B cell (primary cell): ENCODE data around the gene LAG3. TPM values are rescaled to one million over a fixed set of nuclear protein-coding genes. Genes with fewer than 3 reads are reported as not detected.

ENCODE experiments used
- ATAC-seq: fragments of 200-7000 bp; cut with Tn5 transposase; one replicate; pipeline ENCODE4 v1.10.0; 2021; ENCODE audit warnings: low read depth, mild to moderate bottlenecking, moderate number of reproducible peaks, moderate library complexity
- CTCF ChIA-PET: fragments of 350-600 bp; sonication (Branson Sonifier 250); formaldehyde crosslinking; loops from one replicate; lab custom pipeline; 2021; ENCODE audit warnings: antibody characterized with exemption, inconsistent platforms; lab: Charles Lee
- POLR2A ChIA-PET: fragments of 350-600 bp; sonication (Branson Sonifier 250); formaldehyde crosslinking; loops from one replicate; lab custom pipeline; 2021; ENCODE audit warnings: antibody characterized with exemption; lab: Charles Lee
- DNase-seq: peaks from one replicate; pipeline ENCODE4 v3.0.0; 2013
- H2AFZ ChIP-seq: 2 replicates; pipeline ENCODE4 v1.6.1; 2012; ENCODE audit warnings: mild to moderate bottlenecking, low read depth, low read length; ENCODE audit not compliant: insufficient read depth, poor library complexity, severe bottlenecking
- H3K27ac ChIP-seq, 2 donors: 1 replicate in 1 of 2; 2 replicates in 1 of 2; pipeline ENCODE4 v1.5.1; 2012 to 2013; ENCODE audit warnings: low read length in 2 of 2, mild to moderate bottlenecking in 2 of 2, moderate library complexity in 1 of 2
- H3K27me3 ChIP-seq, 4 experiments: fragments of 200-600 bp in 1 of 4; sonication (generic) in 1 of 4; replicated peaks in 1 of 4; 1 replicate in 2 of 4; 2 replicates in 2 of 4; pipeline versions ENCODE4 v1.6.1 to v1.7.0; 2013 to 2016; ENCODE audit warnings: low read length in 3 of 4, mild to moderate bottlenecking in 2 of 4, mixed read lengths in 1 of 4, moderate library complexity in 1 of 4; ENCODE audit not compliant: insufficient read depth in 4 of 4, control insufficient read depth in 3 of 4; ENCODE audit errors: control extremely low read depth in 1 of 4
- H3K36me3 ChIP-seq, 2 experiments: replicated peaks in 1 of 2; 1 replicate in 1 of 2; 2 replicates in 1 of 2; pipeline versions ENCODE4 v1.6.1 to v1.7.1; 2013; ENCODE audit warnings: low read length in 1 of 2; ENCODE audit not compliant: insufficient read depth in 2 of 2, control insufficient read depth in 1 of 2; ENCODE audit errors: control extremely low read depth in 1 of 2, extremely low read depth in 1 of 2
- H3K4me1 ChIP-seq, 2 donors: fragments of 200-600 bp in 1 of 2; sonication (generic) in 1 of 2; 1 replicate in 1 of 2; 2 replicates in 1 of 2; pipeline versions ENCODE4 v1.5.1 to v1.6.1; 2013 to 2017; ENCODE audit warnings: low read length in 2 of 2; ENCODE audit not compliant: control insufficient read depth in 2 of 2, insufficient read depth in 2 of 2
- H3K4me2 ChIP-seq: replicated peaks from 2 replicates; pipeline ENCODE3; 2012; ENCODE audit warnings: mild to moderate bottlenecking, low read depth, low read length; ENCODE audit not compliant: poor library complexity, severe bottlenecking
- H3K4me3 ChIP-seq, 5 experiments: fragments of 200-600 bp in 1 of 5; sonication (generic) in 1 of 5; 1 replicate in 3 of 5; 2 replicates in 2 of 5; pipeline versions ENCODE4 v1.5.1 to v1.7.0; 2011 to 2016; ENCODE audit warnings: low read length in 4 of 5, mild to moderate bottlenecking in 4 of 5, low read depth in 2 of 5, control low read depth in 1 of 5, moderate library complexity in 1 of 5; ENCODE audit not compliant: insufficient read depth in 1 of 5; ENCODE audit errors: control extremely low read depth in 1 of 5, extremely low read depth in 1 of 5
- H3K79me2 ChIP-seq: fragments of 200-600 bp; sonication (generic); one replicate; pipeline ENCODE4 v1.6.0; 2016; ENCODE audit warnings: low read length; ENCODE audit not compliant: control insufficient read depth, insufficient read depth
- H3K9ac ChIP-seq: fragments of 200-600 bp; sonication (generic); 2 replicates; pipeline ENCODE4 v1.6.1; 2017; ENCODE audit warnings: mild to moderate bottlenecking, low read length, moderate library complexity
- H3K9me3 ChIP-seq, 3 donors: one replicate each; pipeline versions ENCODE4 v1.6.1 to v1.7.1; 2013; ENCODE audit warnings: low read length in 2 of 3; ENCODE audit not compliant: control insufficient read depth in 2 of 3, insufficient read depth in 1 of 3; ENCODE audit errors: control extremely low read depth in 1 of 3
- H4K20me1 ChIP-seq: 2 replicates; pipeline ENCODE4 v1.6.0; 2012; ENCODE audit warnings: mild to moderate bottlenecking, low read length; ENCODE audit not compliant: insufficient read depth, control insufficient read depth, poor library complexity, severe bottlenecking
- H3K27ac Mint-ChIP-seq: one replicate; pipeline ENCODE4 v1.8.0; 2021; ENCODE audit warnings: mixed read lengths
- H3K27me3 Mint-ChIP-seq: one replicate; pipeline ENCODE4 v1.8.0; 2021; ENCODE audit warnings: mixed read lengths
- H3K4me1 Mint-ChIP-seq: one replicate; pipeline ENCODE4 v1.8.0; 2021; ENCODE audit warnings: mixed read lengths
- H3K4me3 Mint-ChIP-seq: one replicate; pipeline ENCODE4 v1.8.0; 2021; ENCODE audit warnings: mixed read lengths
- H3K9me3 Mint-ChIP-seq: one replicate; pipeline ENCODE4 v1.8.0; 2022; ENCODE audit warnings: mixed read lengths; ENCODE audit not compliant: insufficient read depth
- CTCF ChIP-seq: fragments of 200-600 bp; IDR thresholded peaks from one replicate; pipeline ENCODE4 v1.8.0; 2022; ENCODE audit warnings: antibody characterized with exemption, mild to moderate bottlenecking
- EZH2 ChIP-seq: IDR thresholded peaks from 2 replicates; pipeline ENCODE4 v1.6.1; 2012; ENCODE audit warnings: borderline replicate concordance, low read depth, mild to moderate bottlenecking, moderate library complexity, low read length; ENCODE audit not compliant: insufficient read depth, poor library complexity, severe bottlenecking
- WGBS: methylation state at CpG from one replicate; pipeline ENCODE4 v1.1.5; 2013; ENCODE audit warnings: missing lambda C conversion rate; ENCODE audit not compliant: insufficient coverage; 5-methylcytosine and 5-hydroxymethylcytosine counted together
- intact Hi-C: fragments of 100-400 bp; cut with micrococcal nuclease; formaldehyde crosslinking; loops from one replicate; pipeline ENCODE4 v1.10.0; 2022
- polyA plus RNA-seq: library from polyadenylated mRNA; depleted of rRNA; stranded (reverse); fragments of >200 nt; gene quantifications from 2 replicates; pipeline ENCODE4 v1.2.3, GENCODE V29; 2012
- total RNA-seq, 2 donors: library from RNA; stranded (reverse); fragments of 120-200 nt in 1 of 2; gene quantifications; 1 replicate in 1 of 2; 2 replicates in 1 of 2; pipeline versions ENCODE4 v1.2.3 to v1.2.4, GENCODE V29; 2013 to 2022

Gene LAG3
- total and polyA plus RNA-seq, 2 donors (not counting 1 experiment from before 2014, with no cell fraction given): not detected

GRCh38 chr12:6816598-6816997, 44.3 kb downstream of the LAG3 start:
- WGBS: no CpG with 5 or more reads among the region's 3 CpGs
- H3K9me3 ChIP-seq: no peaks in the 10 kb centered on the region

GRCh38 chr12:6817098-6817497, 44.8 kb downstream of the LAG3 start:
- H3K9ac ChIP-seq: no peak overlapping the region
- no peaks in the 10 kb centered on the region for H4K20me1 ChIP-seq
- no peak overlapping the region for H3K4me3 ChIP-seq
- TF ChIP-seq CTCF (no peak), EZH2 (no peak)
- Mint-ChIP-seq H3K27ac (no peak overlapping the region), H3K9me3 (no peaks in the 10 kb centered on the region), H3K4me3 (no peak overlapping the region), H3K4me1 (peaks cover 18% of the 10 kb centered on the region), H3K27me3 (peaks cover 39% of the 10 kb centered on the region)
- no peaks in the 10 kb centered on the region for H3K79me2 ChIP-seq
- H3K27me3 ChIP-seq: peaks cover 0 to 36% (median 7%) of the 10 kb centered on the region in 4 experiments
- ATAC-seq (no peak), DNase-seq (no peak)
- H3K4me1 ChIP-seq: peaks cover 10 to 17% of the 10 kb centered on the region in 2 donors
- no peaks in the 10 kb centered on the region for H3K36me3 ChIP-seq
- POLR2A ChIA-PET: no interaction called here
- no peak overlapping the region for H2AFZ ChIP-seq
- intact Hi-C loops: no loop called here
- no peak overlapping the region for H3K4me2 ChIP-seq
- H3K9me3 ChIP-seq: no peaks in the 10 kb centered on the region
- 94% methylated on average over 6 of the region's 8 CpGs for WGBS
- CTCF ChIA-PET: no interaction called here
- H3K27ac ChIP-seq: no peak overlapping the region

More at GRCh38 chr12:6816598-6816997, 44.3 kb downstream of the LAG3 start:
- H3K4me1 Mint-ChIP-seq: peaks cover 14% of the 10 kb centered on the region
- no peak for ATAC-seq
- no peak for DNase-seq
- H3K4me3 Mint-ChIP-seq: no peak overlapping the region
- H3K27me3 ChIP-seq: peaks cover 0 to 31% (median 5%) of the 10 kb centered on the region in 4 experiments
- H4K20me1 ChIP-seq: no peaks in the 10 kb centered on the region
- ChIA-PET CTCF (no interaction called here), POLR2A (no interaction called here)
- TF ChIP-seq CTCF (no peak), EZH2 (no peak)
- no peak overlapping the region for H3K27ac ChIP-seq
- no peak overlapping the region for H3K9ac ChIP-seq
- H3K4me1 ChIP-seq: peaks cover 6 to 14% of the 10 kb centered on the region in 2 donors
- H3K27me3 Mint-ChIP-seq: peaks cover 36% of the 10 kb centered on the region
- no peak overlapping the region for H3K4me2 ChIP-seq
- intact Hi-C loops: no loop called here
- H2AFZ ChIP-seq: no peak overlapping the region
- no peaks in the 10 kb centered on the region for H3K9me3 Mint-ChIP-seq
- H3K79me2 ChIP-seq: no peaks in the 10 kb centered on the region
- H3K27ac Mint-ChIP-seq: no peak overlapping the region
- no peaks in the 10 kb centered on the region for H3K36me3 ChIP-seq
- no peak overlapping the region for H3K4me3 ChIP-seq
